NCI-H69 (cell line): Measurements from ENCODE around the gene PRPSAP1.

Experiments used
- DNase-seq: peaks from one replicate; lab custom pipeline; 2025; lab: John Stamatoyannopoulos, UW

The PRPSAP1 gene

GRCh38 chr17:76264755-76265623, 88.7 kb downstream of the PRPSAP1 start, which contains the start of gene UBALD2:
Gene UBALD2 (plus strand): TSS chr17:76265348. CDS start chr17:76265506, 158 bp downstream.
- peak; percentile 99 for DNase-seq

GRCh38 chr17:76264425-76264754, 89.3 kb downstream of the PRPSAP1 start:
- no peak for DNase-seq

- DNase-seq: no peak
Measured at GRCh38 chr17:76263896-76264295, 89.8 kb downstream of the PRPSAP1 start.

GRCh38 chr17:76262732-76263344, 90.9 kb downstream of the PRPSAP1 start:
- peak; percentile 92 for DNase-seq

GRCh38 chr17:76261421-76262215, 92.1 kb downstream of the PRPSAP1 start:
- no peak for DNase-seq

GRCh38 chr17:76260669-76261068, 93.0 kb downstream of the PRPSAP1 start:
- DNase-seq: no peak

DNA sequence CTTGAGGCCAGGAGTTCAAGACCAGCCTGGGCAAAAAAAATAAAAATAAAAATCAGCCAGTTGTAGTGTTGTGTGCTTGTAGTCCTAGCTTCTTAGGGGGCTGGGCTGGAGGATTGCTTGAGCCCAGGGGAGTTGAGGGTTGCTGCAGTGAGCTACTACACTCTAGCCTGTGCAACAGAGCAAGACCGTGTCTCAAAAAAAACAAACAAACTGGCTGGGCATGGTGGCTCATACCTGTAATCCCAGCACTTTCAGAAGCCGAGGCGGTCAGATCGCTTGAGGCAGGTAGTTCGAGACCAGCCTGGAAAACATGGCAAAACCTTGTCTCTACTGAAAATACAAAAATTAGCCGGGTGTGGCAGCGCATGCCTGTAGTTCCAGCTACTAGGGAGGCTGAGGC, 93.5 kb downstream of the PRPSAP1 start:
- DNase-seq: no peak
